HG02970 (cell line): ENCODE results near the gene PIR.

Experiments
- ATAC-seq: cut with Tn5 transposase; IDR thresholded peaks from one replicate; pipeline ENCODE4 v1.9.1; 2021; ENCODE audit warnings: mild to moderate bottlenecking, moderate library complexity, moderate number of reproducible peaks; ENCODE audit not compliant: unreplicated experiment, low FRiP score

PIR gene

GRCh38 chrX:15495801-15496200 is 2.7 kb upstream of the PIR start:
- no peak for ATAC-seq

- ATAC-seq, result no peak
Measured at GRCh38 chrX:15492469-15492868, 664 bp downstream of the PIR start.

GRCh38 chrX:15483891-15484290 is 9.2 kb downstream of the PIR start:
- no peak for ATAC-seq

GRCh38 chrX:15475486-15475885 is 17.6 kb downstream of the PIR start:
- no peak for ATAC-seq

GRCh38 chrX:15475021-15475420 is 18.1 kb downstream of the PIR start:
- no peak for ATAC-seq

- ATAC-seq, result no peak
Measured at GRCh38 chrX:15474028-15474427, 19.1 kb downstream of the PIR start.

GRCh38 chrX:15472531-15472930 is 20.6 kb downstream of the PIR start:
- ATAC-seq, result no peak

- ATAC-seq, result peak; percentile 75
Measured at GRCh38 chrX:15471028-15471427, 22.1 kb downstream of the PIR start.

GRCh38 chrX:15469613-15470012 is 23.5 kb downstream of the PIR start:
- no peak for ATAC-seq

GRCh38 chrX:15468036-15468435 is 25.1 kb downstream of the PIR start:
- ATAC-seq, result no peak

GRCh38 chrX:15465896-15466651 is 27.1 kb downstream of the PIR start:
- ATAC-seq, result no peak

GRCh38 chrX:15465347-15465746 is 27.8 kb downstream of the PIR start:
- no peak for ATAC-seq

GRCh38 chrX:15464704-15465103 is 28.4 kb downstream of the PIR start:
- no peak for ATAC-seq

GRCh38 chrX:15451913-15452312 is 41.2 kb downstream of the PIR start:
- ATAC-seq, result no peak

GRCh38 chrX:15448010-15448639 is 45.0 kb downstream of the PIR start:
- no peak for ATAC-seq

GRCh38 chrX:15441464-15441863 is 51.7 kb downstream of the PIR start:
- ATAC-seq, result no peak

GRCh38 chrX:15438332-15438731 is 54.8 kb downstream of the PIR start:
- no peak for ATAC-seq

GRCh38 chrX:15437724-15438123 is 55.4 kb downstream of the PIR start:
- ATAC-seq, result no peak

GRCh38 chrX:15435836-15436619 is 57.1 kb downstream of the PIR start:
- no peak for ATAC-seq

GRCh38 chrX:15434205-15434604 is 58.9 kb downstream of the PIR start:
- no peak for ATAC-seq

GRCh38 chrX:15430584-15430983 is 62.5 kb downstream of the PIR start:
- no peak for ATAC-seq
